HepG2 (cell line): ENCODE measurements around the gene PPP1R18. TPM values are rescaled to one million over a fixed set of nuclear protein-coding genes. Genes with fewer than 3 reads are reported as not detected.

Experiments used
- GMEB1 ChIP-seq: sonication (generic); formaldehyde crosslinking; IDR thresholded peaks from 2 replicates; pipeline ENCODE4 v1.5.1; 2020; ENCODE audit warnings: missing genetic modification reagents, mild to moderate bottlenecking, borderline replicate concordance
- GZF1 ChIP-seq: sonication (generic); formaldehyde crosslinking; IDR thresholded peaks from 2 replicates; pipeline ENCODE4 v1.5.1; 2020; ENCODE audit warnings: mild to moderate bottlenecking, missing genetic modification reagents
- KDM2A ChIP-seq: sonication (generic); formaldehyde crosslinking; IDR thresholded peaks from 2 replicates; pipeline ENCODE4 v1.4.0; 2020; ENCODE audit warnings: low read depth, missing genetic modification reagents, borderline replicate concordance
- KLF12 ChIP-seq: sonication (generic); formaldehyde crosslinking; IDR thresholded peaks from 2 replicates; pipeline ENCODE4 v1.4.0; 2020; ENCODE audit warnings: missing genetic modification reagents, borderline replicate concordance
- MED1 ChIP-seq: sonication (generic); formaldehyde crosslinking; IDR thresholded peaks from 2 replicates; pipeline ENCODE4 v1.4.0; 2020; ENCODE audit warnings: missing genetic modification reagents
- MYPOP ChIP-seq: sonication (generic); formaldehyde crosslinking; IDR thresholded peaks from 2 replicates; pipeline ENCODE4 v1.8.1; 2023; ENCODE audit warnings: mild to moderate bottlenecking, moderate library complexity, missing genetic modification reagents
- ONECUT2 ChIP-seq: sonication (generic); formaldehyde crosslinking; IDR thresholded peaks from 2 replicates; pipeline ENCODE4 v1.4.0; 2020; ENCODE audit warnings: missing genetic modification reagents
- PAF1 ChIP-seq: IDR thresholded peaks from 2 replicates; pipeline ENCODE4 v1.6.1; 2016; ENCODE audit warnings: missing genetic modification reagents, missing compliant biosample characterization
- PAWR ChIP-seq: sonication (generic); formaldehyde crosslinking; IDR thresholded peaks from 2 replicates; pipeline ENCODE4 v1.4.0; 2020; ENCODE audit warnings: missing genetic modification reagents, mild to moderate bottlenecking, borderline replicate concordance
- SMAD1 ChIP-seq: sonication (generic); formaldehyde crosslinking; IDR thresholded peaks from 2 replicates; pipeline ENCODE4 v1.4.0; 2020; ENCODE audit warnings: missing genetic modification reagents, low read depth, mild to moderate bottlenecking, borderline replicate concordance
- SNAI1 ChIP-seq: sonication (generic); formaldehyde crosslinking; IDR thresholded peaks from 2 replicates; pipeline ENCODE4 v1.5.0; 2020; ENCODE audit warnings: mild to moderate bottlenecking, missing genetic modification reagents, borderline replicate concordance
- TEAD2 ChIP-seq: sonication (generic); formaldehyde crosslinking; IDR thresholded peaks from 2 replicates; pipeline ENCODE4 v1.9.0; 2021; ENCODE audit warnings: missing genetic modification reagents
- TEF ChIP-seq: sonication (generic); formaldehyde crosslinking; IDR thresholded peaks from 2 replicates; pipeline ENCODE4 v1.5.0; 2020; ENCODE audit warnings: missing genetic modification reagents
- WIZ ChIP-seq: sonication (generic); formaldehyde crosslinking; IDR thresholded peaks from 2 replicates; pipeline ENCODE4 v1.5.1; 2020; ENCODE audit warnings: mild to moderate bottlenecking, missing genetic modification reagents
- ZBTB44 ChIP-seq: sonication (generic); formaldehyde crosslinking; IDR thresholded peaks from 2 replicates; pipeline ENCODE4 v1.4.0; 2020; ENCODE audit warnings: missing genetic modification reagents
- ZC3H13 ChIP-seq: sonication (generic); formaldehyde crosslinking; IDR thresholded peaks from 2 replicates; pipeline ENCODE4 v1.8.1; 2023; ENCODE audit warnings: mild to moderate bottlenecking, missing genetic modification reagents, moderate library complexity
- ZNF263 ChIP-seq: sonication (generic); formaldehyde crosslinking; IDR thresholded peaks from 2 replicates; pipeline ENCODE4 v1.4.0; 2020; ENCODE audit warnings: missing genetic modification reagents
- ZNF276 ChIP-seq: sonication (generic); formaldehyde crosslinking; IDR thresholded peaks from 2 replicates; pipeline ENCODE4 v1.4.0; 2020; ENCODE audit warnings: mild to moderate bottlenecking, low read depth, missing genetic modification reagents
- ZNF335 ChIP-seq: sonication (generic); formaldehyde crosslinking; IDR thresholded peaks from 2 replicates; pipeline ENCODE4 v1.4.0; 2020; ENCODE audit warnings: missing genetic modification reagents
- ZNF431 ChIP-seq: sonication (generic); formaldehyde crosslinking; IDR thresholded peaks from 2 replicates; pipeline ENCODE4 v1.9.0; 2022; ENCODE audit warnings: missing genetic modification reagents, low read depth, mild to moderate bottlenecking, borderline replicate concordance
- ZNF441 ChIP-seq: sonication (generic); formaldehyde crosslinking; IDR thresholded peaks from 2 replicates; pipeline ENCODE4 v1.7.0; 2021; ENCODE audit warnings: missing genetic modification reagents, borderline replicate concordance
- ZSCAN31 ChIP-seq: sonication (generic); formaldehyde crosslinking; IDR thresholded peaks from 2 replicates; pipeline ENCODE4 v1.5.0; 2020; ENCODE audit warnings: low read depth, mild to moderate bottlenecking, missing genetic modification reagents
- polyA plus RNA-seq, 8 experiments: library from polyadenylated mRNA; depleted of rRNA in 3 of 8; stranded (reverse) in 7 of 8; unstranded in 1 of 8; fragments of >200 nt; fragmentation: Illumina TruSeq in 4 of 8; extraction: Trizol in 4 of 8; gene quantifications; 2 replicates each; pipeline versions ENCODE4 v1.2.1 to v1.2.3, GENCODE V29; 2011 to 2016; ENCODE audit warnings: low read depth in 4 of 8, missing spikeins in 1 of 8, mixed read lengths in 1 of 8; ENCODE audit not compliant: insufficient read depth in 1 of 8
- total RNA-seq, 5 experiments: library from RNA; depleted of rRNA; stranded (reverse); fragments of >200 nt; fragmentation: Illumina TruSeq; extraction: Trizol; gene quantifications; 2 replicates each; pipeline ENCODE4 v1.2.3, GENCODE V29; 2016; ENCODE audit warnings: low read depth in 1 of 5

The PPP1R18 gene
- total and polyA plus RNA-seq, 2 of the 13 experiments (the other 11 are each of a cell fraction or from before 2014, with no cell fraction given): 4.9 to 9.2 TPM

- TF ChIP-seq GZF1 (CRISPR knock-in tag) (no peak), MED1 (CRISPR knock-in tag) (peak; percentile 49), ONECUT2 (no peak), PAF1 (CRISPR knock-in tag) (no peak), SNAI1 (CRISPR knock-in tag) (no peak), ZNF441 (CRISPR knock-in tag) (no peak), ZBTB44 (CRISPR knock-in tag) (no peak), ZSCAN31 (CRISPR knock-in tag) (peak; percentile 44), ZNF335 (CRISPR knock-in tag) (no peak), TEAD2 (no peak), TEF (CRISPR knock-in tag) (no peak), ZNF276 (0 out of 2 replicates have a peak, but pooled peaks have one; percentile 52), ZNF263 (no peak), PAWR (no peak), SMAD1 (CRISPR knock-in tag) (no peak), WIZ (CRISPR knock-in tag) (no peak), ZC3H13 (no peak), MYPOP (CRISPR knock-in tag) (0 out of 2 replicates have a peak, but pooled peaks have one; percentile 25), KLF12 (CRISPR knock-in tag) (no peak), KDM2A (CRISPR knock-in tag) (0 out of 2 replicates have a peak, but pooled peaks have one; percentile 18), ZNF431 (no peak), GMEB1 (no peak)
Observed at GRCh38 chr6:30730601-30731435, 44.4 kb upstream of the PPP1R18 start (continued).
